Measurements from ENCODE around the gene PATL2. TPM values are rescaled to one million over a fixed set of nuclear protein-coding genes. Genes with fewer than 3 reads are reported as not detected.

Gene PATL2
- total RNA-seq, 2 experiments from 2014 or later: 17.4 to 21.9 TPM

DNA sequence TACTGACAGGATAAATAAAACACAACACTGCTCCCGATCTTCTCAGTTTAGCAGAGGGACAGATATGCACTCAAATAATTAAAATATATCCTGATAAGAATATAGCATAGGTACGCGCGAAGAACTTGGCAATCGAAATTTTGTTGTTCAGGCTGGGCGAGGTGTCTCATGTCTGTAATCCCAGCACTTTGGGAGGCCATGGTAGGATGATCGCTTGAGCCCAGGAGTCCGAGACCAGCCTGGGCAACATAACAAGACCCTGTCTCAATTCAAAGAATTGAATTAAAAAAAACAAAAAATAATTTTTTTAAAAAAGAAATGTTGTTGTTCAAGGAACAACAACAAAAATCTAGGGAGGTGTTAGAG is 7.8 kb upstream of the PATL2 start:
- H3K27ac ChIP-seq (ENCODE audit: low read depth in 1 of 2, low read length in 2 of 2): peak overlapping the region; percentile 72 to 74
- Mint-ChIP-seq H3K9me3 (no peaks in the 10 kb centered on the region), H3K4me1 (ENCODE audit: low read depth) (peaks cover 86% of the 10 kb centered on the region), H3K36me3 (ENCODE audit: low read depth) (peaks cover 69% of the 10 kb centered on the region), H3K27me3 (no peaks in the 10 kb centered on the region), H3K27ac (peak overlapping the region; percentile 100), H3K4me3 (peak overlapping the region; percentile 96)
- H3K9me3 ChIP-seq (ENCODE audit: control insufficient read depth in 1 of 2, insufficient read depth in 1 of 2, low read length in 2 of 2): no peaks in the 10 kb centered on the region
- H3K4me1 ChIP-seq (ENCODE audit: insufficient read depth, low read length): peaks cover 79% of the 10 kb centered on the region
- CTCF ChIA-PET: interaction anchor here (2.0 to 2.5 kb wide), 2 partner anchors 18 to 55 kb away, joined by 9 to 26 read pairs; partner anchors contain the start of genes SPG11 and TRIM69
- DNase-seq: peak in 1 of 14 experiments; percentile 27
- TF ChIP-seq, protein P1, sequence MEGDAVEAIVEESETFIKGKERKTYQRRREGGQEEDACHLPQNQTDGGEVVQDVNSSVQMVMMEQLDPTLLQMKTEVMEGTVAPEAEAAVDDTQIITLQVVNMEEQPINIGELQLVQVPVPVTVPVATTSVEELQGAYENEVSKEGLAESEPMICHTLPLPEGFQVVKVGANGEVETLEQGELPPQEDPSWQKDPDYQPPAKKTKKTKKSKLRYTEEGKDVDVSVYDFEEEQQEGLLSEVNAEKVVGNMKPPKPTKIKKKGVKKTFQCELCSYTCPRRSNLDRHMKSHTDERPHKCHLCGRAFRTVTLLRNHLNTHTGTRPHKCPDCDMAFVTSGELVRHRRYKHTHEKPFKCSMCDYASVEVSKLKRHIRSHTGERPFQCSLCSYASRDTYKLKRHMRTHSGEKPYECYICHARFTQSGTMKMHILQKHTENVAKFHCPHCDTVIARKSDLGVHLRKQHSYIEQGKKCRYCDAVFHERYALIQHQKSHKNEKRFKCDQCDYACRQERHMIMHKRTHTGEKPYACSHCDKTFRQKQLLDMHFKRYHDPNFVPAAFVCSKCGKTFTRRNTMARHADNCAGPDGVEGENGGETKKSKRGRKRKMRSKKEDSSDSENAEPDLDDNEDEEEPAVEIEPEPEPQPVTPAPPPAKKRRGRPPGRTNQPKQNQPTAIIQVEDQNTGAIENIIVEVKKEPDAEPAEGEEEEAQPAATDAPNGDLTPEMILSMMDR (IDR thresholded peaks at IDR 0.05): no peak
- POLR2A ChIA-PET: interaction anchor here (0.7 to 38.3 kb wide), 5 partner anchors 5 to 140 kb away, joined by 3 to 4232 read pairs (median 2107); partner anchors contain the start of genes B2M, PATL2, SPG11 and TRIM69
- H3K36me3 ChIP-seq (ENCODE audit: insufficient read depth, low read length): peaks cover 62% of the 10 kb centered on the region
- no peak overlapping the region for H3K4me3 ChIP-seq (ENCODE audit: low read length)
- intact Hi-C loops (cut with DNase I, micrococcal nuclease): loop anchor here in 1 of 2 experiments (1.0 kb wide), 1 partner anchor 9 kb away; no protein-coding TSS in a partner anchor
- ATAC-seq (ENCODE audit: poor library complexity): no peak
- no peaks in the 10 kb centered on the region for H3K27me3 ChIP-seq (ENCODE audit: control insufficient read depth in 1 of 2, insufficient read depth in 2 of 2, low read length in 2 of 2)

DNA sequence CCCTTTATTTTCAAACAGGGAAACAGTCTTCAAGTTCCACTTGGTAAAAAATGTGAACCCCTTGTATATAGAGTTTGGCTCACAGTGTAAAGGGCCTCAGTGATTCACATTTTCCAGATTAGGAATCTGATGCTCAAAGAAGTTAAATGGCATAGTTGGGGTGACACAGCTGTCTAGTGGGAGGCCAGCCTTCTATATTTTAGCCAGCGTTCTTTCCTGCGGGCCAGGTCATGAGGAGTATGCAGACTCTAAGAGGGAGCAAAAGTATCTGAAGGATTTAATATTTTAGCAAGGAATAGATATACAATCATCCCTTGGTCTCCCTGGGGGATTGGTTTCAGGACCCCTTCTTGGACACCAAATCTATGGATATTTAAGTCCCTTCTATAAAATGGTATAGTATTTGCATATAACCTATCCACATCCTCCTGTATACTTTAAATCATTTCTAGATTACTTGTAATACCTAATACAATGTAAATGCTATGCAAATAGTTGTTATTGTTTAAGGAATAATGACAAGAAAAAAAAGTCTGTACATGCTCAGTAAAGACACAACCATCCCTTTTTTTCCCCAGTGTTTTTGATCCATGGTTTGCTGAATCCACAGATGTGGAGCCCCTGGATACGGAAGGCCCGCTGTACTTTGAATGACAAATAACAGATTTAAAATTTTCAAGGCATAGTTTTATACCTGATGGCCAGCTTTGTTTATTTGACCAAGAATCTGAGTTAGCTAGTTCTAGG is 7.2 kb upstream of the PATL2 start:
- H3K4me3 Mint-ChIP-seq: peak overlapping the region; percentile 96
- no peak for ATAC-seq (ENCODE audit: poor library complexity)
- no peaks in the 10 kb centered on the region for H3K27me3 Mint-ChIP-seq
- H3K4me1 ChIP-seq (ENCODE audit: insufficient read depth, low read length): peaks cover 74% of the 10 kb centered on the region
- DNase-seq: peak in 1 of 14 experiments; percentile 25
- peaks cover 90% of the 10 kb centered on the region for H3K4me1 Mint-ChIP-seq (ENCODE audit: low read depth)
- peak overlapping the region; percentile 100 for H3K27ac Mint-ChIP-seq
- no peaks in the 10 kb centered on the region for H3K27me3 ChIP-seq (ENCODE audit: control insufficient read depth in 1 of 2, insufficient read depth in 2 of 2, low read length in 2 of 2)
- no peak overlapping the region for H3K4me3 ChIP-seq (ENCODE audit: low read length)
- ChIA-PET POLR2A (interaction anchor here (1.4 to 38.3 kb wide), 4 partner anchors 4 to 140 kb away, joined by 4 to 4232 read pairs (median 2107); partner anchors contain the start of genes B2M, PATL2, SPG11 and TRIM69), CTCF (interaction anchor here (2.0 to 5.8 kb wide), 4 partner anchors 9 to 55 kb away, joined by 9 to 36 read pairs (median 12); partner anchors contain the start of gene SPG11)
- intact Hi-C loops (cut with DNase I, micrococcal nuclease): no loop called here
- H3K36me3 Mint-ChIP-seq (ENCODE audit: low read depth): peaks cover 75% of the 10 kb centered on the region
- no peaks in the 10 kb centered on the region for H3K9me3 Mint-ChIP-seq
- TF ChIP-seq, protein P1 (IDR thresholded peaks at IDR 0.05): no peak
- peaks cover 68% of the 10 kb centered on the region for H3K36me3 ChIP-seq (ENCODE audit: insufficient read depth, low read length)
- peak overlapping the region; percentile 72 to 74 for H3K27ac ChIP-seq (ENCODE audit: low read depth in 1 of 2, low read length in 2 of 2)
- no peaks in the 10 kb centered on the region for H3K9me3 ChIP-seq (ENCODE audit: control insufficient read depth in 1 of 2, insufficient read depth in 1 of 2, low read length in 2 of 2)

DNA sequence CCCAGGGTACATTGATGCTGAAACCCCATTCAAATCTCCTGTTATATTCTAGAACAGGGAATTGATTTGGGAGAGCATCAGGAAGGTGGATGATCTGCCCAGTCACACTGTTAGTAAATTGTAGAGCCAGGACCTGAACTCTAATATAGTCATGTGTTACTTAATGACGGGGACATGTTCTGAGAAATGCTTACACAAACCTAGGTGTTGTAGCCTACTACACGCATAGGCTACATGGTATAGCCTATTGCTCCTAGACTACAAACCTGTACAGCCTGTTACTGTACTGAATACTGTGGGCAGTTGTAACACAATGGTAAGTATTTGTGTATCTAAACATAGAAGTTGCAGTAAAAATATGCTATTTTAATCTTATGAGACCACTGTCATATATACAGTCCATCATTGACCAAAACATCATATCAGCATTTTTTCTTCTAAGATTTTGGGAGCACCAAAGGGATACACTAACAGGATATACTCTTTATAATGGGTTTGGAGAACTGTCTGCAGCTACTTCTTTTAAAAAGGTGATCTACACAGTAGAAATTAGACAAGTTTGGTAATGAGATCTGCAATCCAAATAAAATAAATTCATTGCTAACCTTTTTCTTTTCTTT is 6.0 kb upstream of the PATL2 start:
- Histone ChIP-seq H3K36me3 (ENCODE audit: insufficient read depth, low read length) (peaks cover 81% of the 10 kb centered on the region), H3K4me3 (ENCODE audit: low read length) (peak overlapping the region; percentile 83), H3K9me3 (ENCODE audit: control insufficient read depth in 1 of 2, insufficient read depth in 1 of 2, low read length in 2 of 2) (no peaks in the 10 kb centered on the region), H3K4me1 (ENCODE audit: insufficient read depth, low read length) (peaks cover 63% of the 10 kb centered on the region), H3K27ac (ENCODE audit: low read depth in 1 of 2, low read length in 2 of 2) (peak overlapping the region; percentile 35 to 41), H3K27me3 (ENCODE audit: control insufficient read depth in 1 of 2, insufficient read depth in 2 of 2, low read length in 2 of 2) (no peaks in the 10 kb centered on the region)
- POLR2A ChIA-PET: interaction anchor here (18.4 to 38.3 kb wide), 2 partner anchors 12 to 48 kb away, joined by 2107 to 4232 read pairs; partner anchors contain the start of genes SPG11 and TRIM69
- TF ChIP-seq, protein P1 (IDR thresholded peaks at IDR 0.05): no peak
- Mint-ChIP-seq H3K27me3 (no peaks in the 10 kb centered on the region), H3K27ac (peak overlapping the region; percentile 100), H3K4me1 (ENCODE audit: low read depth) (peaks cover 87% of the 10 kb centered on the region), H3K9me3 (no peaks in the 10 kb centered on the region), H3K4me3 (peak overlapping the region; percentile 96), H3K36me3 (ENCODE audit: low read depth) (peaks cover 87% of the 10 kb centered on the region)
- intact Hi-C loops (cut with DNase I, micrococcal nuclease): no loop called here
- no peak for DNase-seq
- no peak for ATAC-seq (ENCODE audit: poor library complexity)
- CTCF ChIA-PET: interaction anchor here (2.1 to 5.8 kb wide), 3 partner anchors 10 to 54 kb away, joined by 9 to 36 read pairs (median 16); partner anchors contain the start of gene SPG11

Measured in CD4-positive, alpha-beta T cell (primary cell).